HG03439 (cell line): ENCODE results near the gene FAU.

Experiments used
- ATAC-seq: cut with Tn5 transposase; IDR thresholded peaks from one replicate; pipeline ENCODE4 v1.9.1; 2021; ENCODE audit warnings: mild to moderate bottlenecking, moderate library complexity; ENCODE audit not compliant: unreplicated experiment

FAU gene

DNA sequence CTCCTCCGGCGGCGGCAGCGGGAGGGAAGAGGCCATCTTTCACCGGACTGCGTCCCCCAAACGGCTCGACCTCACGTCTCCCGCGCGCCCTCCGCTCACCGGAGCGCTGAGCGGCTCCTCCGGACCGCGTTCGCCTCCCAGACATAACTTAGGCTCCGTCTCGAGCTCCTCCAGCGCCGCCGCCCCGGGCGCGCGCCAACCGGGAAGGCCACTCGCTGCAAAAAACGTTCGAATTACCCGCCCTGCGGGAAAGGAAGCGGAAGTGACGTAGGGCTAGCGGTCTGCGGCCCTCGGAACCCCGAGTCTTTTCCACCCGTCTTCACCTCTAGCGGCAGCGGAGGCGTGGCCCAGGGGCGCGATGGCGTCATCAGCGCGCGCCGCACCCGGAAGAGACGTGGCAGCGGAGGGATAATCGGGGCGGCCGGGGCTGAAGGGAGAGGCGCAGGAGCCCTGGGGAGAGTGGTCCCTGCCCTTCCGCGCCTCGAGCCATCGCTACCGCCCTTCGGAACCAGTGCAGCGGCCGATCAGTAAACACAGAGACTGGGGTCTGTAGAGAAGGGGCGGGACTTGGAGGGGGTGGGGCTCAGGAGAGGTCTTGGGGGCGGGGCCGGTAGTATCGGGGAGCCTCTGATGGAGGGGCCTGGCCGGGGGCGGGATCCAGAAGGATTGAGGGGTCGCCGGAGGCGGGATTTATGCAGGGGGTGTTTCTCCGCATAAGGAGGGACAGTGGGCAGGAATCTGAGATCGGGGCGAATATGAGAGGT is 37.9 kb downstream of the FAU start, which contains the start of the genes CDCA5 and ZFPL1:
Gene CDCA5 (minus strand): TSS at position 207 of the 764 bp plus-strand sequence. CDS start 62 bp downstream, at position 145.
Gene ZFPL1 (plus strand): TSS at position 389 of the 764 bp plus-strand sequence. CDS start 477 bp downstream, outside the sequence.
- peak; percentile 80 for ATAC-seq

DNA sequence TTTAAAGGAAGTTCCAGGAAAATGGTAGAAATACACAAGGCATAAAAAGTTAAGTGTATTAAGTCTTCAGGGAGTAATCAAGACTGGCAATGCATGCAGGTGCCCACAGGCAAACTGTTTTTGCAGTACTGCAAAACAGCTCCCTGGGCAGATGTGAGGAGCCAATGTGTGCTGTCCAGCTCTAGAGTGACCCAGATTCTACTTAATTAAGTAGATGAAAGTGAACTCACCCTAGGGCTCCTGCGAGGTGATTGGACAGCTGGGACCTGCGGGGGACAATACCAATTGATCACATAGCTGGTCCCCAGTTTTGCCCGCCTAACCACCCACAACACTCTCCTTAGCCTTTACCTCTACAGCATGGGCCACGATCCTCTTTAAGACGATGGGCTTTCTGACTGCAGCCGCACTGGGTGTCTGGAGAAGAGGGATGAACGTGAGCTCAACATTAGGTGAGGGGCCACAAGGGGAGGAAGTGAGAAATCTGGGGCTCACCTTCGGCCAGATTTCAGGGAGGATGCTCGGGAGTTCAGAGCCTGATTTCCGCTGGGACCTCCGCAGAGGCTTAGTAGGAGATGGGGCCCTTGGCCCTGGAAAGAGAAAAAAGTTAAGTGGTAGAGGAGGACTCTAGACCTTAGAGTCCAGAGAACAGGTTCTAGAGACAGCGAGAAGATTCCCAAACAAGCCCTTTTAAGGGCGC is 38.6 kb downstream of the FAU start:
- peak; percentile 14 for ATAC-seq

DNA sequence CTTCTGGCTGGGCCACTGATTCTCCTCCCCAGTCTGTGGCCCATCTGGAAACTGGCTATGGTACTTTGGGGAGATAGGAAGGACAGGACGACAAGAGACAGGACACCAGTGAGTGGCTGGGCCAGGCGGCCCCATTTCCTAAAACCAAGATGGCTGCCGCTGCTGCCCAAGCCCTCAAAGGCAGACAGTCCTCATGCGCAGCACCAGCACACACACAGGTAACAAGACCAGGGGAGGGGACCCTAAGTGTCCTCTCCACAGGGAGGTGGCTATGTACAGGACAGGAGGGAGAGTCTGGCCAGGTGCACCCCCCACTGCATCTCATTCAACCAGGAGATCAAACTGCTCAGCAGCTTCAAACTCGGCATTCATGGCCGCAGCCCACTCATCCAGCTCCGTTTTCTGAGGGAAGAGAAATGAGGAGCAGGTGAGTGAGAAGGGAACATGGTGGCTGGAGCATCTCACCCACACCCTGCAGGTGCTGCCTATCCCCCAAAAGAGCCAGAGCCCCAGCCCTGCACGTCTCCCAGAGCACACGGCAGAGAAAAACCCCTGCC is 43.1 kb downstream of the FAU start:
- no peak for ATAC-seq

DNA sequence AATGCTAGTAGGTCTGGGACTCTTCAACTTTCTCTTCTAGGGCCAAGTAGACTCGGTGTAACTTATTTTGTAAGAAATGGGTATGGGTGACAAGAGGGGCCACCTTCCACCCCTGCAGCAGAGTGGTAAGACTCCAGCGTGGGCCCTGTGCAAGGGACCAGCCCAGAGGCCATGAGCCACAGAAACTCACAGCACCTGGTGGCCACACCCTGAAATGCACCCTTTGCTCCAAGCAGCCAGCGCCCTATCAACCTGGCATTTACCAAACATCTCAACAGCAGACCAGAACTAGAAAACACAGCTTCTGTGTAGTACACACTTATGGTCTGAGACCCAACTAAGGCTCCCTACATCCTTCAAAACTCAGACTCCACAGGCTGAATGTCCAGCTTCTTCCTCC is 43.8 kb downstream of the FAU start:
- no peak for ATAC-seq

- ATAC-seq, result no peak
Observed at GRCh38 chr11:65077451-65077850, 44.5 kb downstream of the FAU start.

DNA sequence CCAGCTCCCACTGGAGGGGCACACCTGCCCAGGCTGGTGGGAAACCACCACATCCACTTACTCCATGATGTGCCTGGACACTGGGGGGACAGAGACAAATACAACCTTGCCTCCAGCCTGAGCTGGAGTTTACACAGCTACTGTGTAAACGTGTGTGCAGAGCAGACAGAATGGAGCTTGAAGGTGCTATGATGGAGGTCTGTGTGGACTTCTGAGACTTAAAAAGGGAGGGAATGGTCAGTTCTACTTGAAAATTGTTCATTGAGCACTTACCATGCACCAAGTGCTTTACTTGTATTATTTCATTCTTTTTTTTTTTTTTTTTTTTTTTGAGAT is 49.3 kb downstream of the FAU start:
- ATAC-seq, result no peak

- ATAC-seq, result no peak
Observed at GRCh38 chr11:65071907-65072630, 49.9 kb downstream of the FAU start.
